DND-41 (cell line): Measurements from ENCODE around the gene MELK.
"Not testable (repeated sequence)": the region's sequence is repeated elsewhere in the genome, so short reads cannot be mapped to it uniquely, and the experiment has no call there.

Experiments
- ATAC-seq: fragments of 200-7000 bp; cut with Tn5 transposase; 3 replicates; pipeline ENCODE4 v1.9.1; 2021; ENCODE audit warnings: low read depth; ENCODE audit not compliant: insufficient read depth
- DNase-seq: peaks from one replicate; pipeline ENCODE4 v3.0.0-alpha.2; 2020
- H2AFZ ChIP-seq: 2 replicates; pipeline ENCODE4 v1.6.0; 2012; ENCODE audit warnings: low read depth, low read length
- H3K27ac ChIP-seq: 2 replicates; pipeline ENCODE4 v1.5.1; 2012; ENCODE audit warnings: low read length, inconsistent platforms
- H3K27me3 ChIP-seq: fragments of 200-600 bp; sonication (generic); 2 replicates; pipeline ENCODE4 v1.6.0; 2012; ENCODE audit warnings: low read length, mild to moderate bottlenecking, inconsistent platforms; ENCODE audit not compliant: insufficient read depth, poor library complexity
- H3K36me3 ChIP-seq: 2 replicates; pipeline ENCODE4 v1.5.1; 2012; ENCODE audit warnings: low read length, inconsistent platforms; ENCODE audit not compliant: insufficient read depth
- H3K4me1 ChIP-seq: 2 replicates; pipeline ENCODE4 v1.5.1; 2012; ENCODE audit warnings: mild to moderate bottlenecking, low read length; ENCODE audit not compliant: insufficient read depth
- H3K4me2 ChIP-seq: 2 replicates; pipeline ENCODE4 v1.6.0; 2012; ENCODE audit warnings: mild to moderate bottlenecking, moderate library complexity, low read length, inconsistent platforms; ENCODE audit not compliant: insufficient read depth
- H3K4me3 ChIP-seq, 2 experiments: fragments of 200-600 bp in 1 of 2; shearing (Covaris generic) in 1 of 2; 2 replicates each; pipeline ENCODE4 v1.5.1; 2012 to 2016; ENCODE audit warnings: inconsistent platforms in 2 of 2, low read length in 2 of 2, mild to moderate bottlenecking in 2 of 2, low read depth in 1 of 2, moderate library complexity in 1 of 2
- H3K79me2 ChIP-seq: 2 replicates; pipeline ENCODE4 v1.6.0; 2012; ENCODE audit warnings: low read length, inconsistent platforms; ENCODE audit not compliant: insufficient read depth
- H3K9ac ChIP-seq: 2 replicates; pipeline ENCODE4 v1.6.0; 2012; ENCODE audit warnings: low read depth, mild to moderate bottlenecking, inconsistent platforms, low read length, moderate library complexity
- H3K9me3 ChIP-seq: 2 replicates; pipeline ENCODE4 v1.5.1; 2012; ENCODE audit warnings: low read length, moderate library complexity, mild to moderate bottlenecking, inconsistent platforms; ENCODE audit not compliant: insufficient read depth, severe bottlenecking
- H4K20me1 ChIP-seq: 2 replicates; pipeline ENCODE4 v1.6.0; 2012; ENCODE audit warnings: low read length; ENCODE audit not compliant: insufficient read depth
- CTCF ChIP-seq: IDR thresholded peaks from 2 replicates; pipeline ENCODE4 v1.5.1; 2012; ENCODE audit warnings: borderline replicate concordance, low read length, moderate library complexity, mild to moderate bottlenecking; ENCODE audit not compliant: poor library complexity, severe bottlenecking; ENCODE audit errors: extremely low read depth
- EZH2 ChIP-seq: IDR thresholded peaks from 3 replicates; pipeline ENCODE4 v1.6.1; 2012; ENCODE audit warnings: borderline replicate concordance, low read depth, mild to moderate bottlenecking, moderate library complexity, low read length, inconsistent platforms; ENCODE audit not compliant: severe bottlenecking

Gene MELK

GRCh38 chr9:36566813-36567221, 5.9 kb upstream of the MELK start:
- Histone ChIP-seq H3K27me3 (no peaks in the 10 kb centered on the region), H3K4me3 (no peak overlapping the region), H2AFZ (no peak overlapping the region), H3K4me2 (no peak overlapping the region), H3K9ac (no peak overlapping the region), H3K9me3 (no peaks in the 10 kb centered on the region), H3K79me2 (no peaks in the 10 kb centered on the region), H3K27ac (no peak overlapping the region), H3K36me3 (no peaks in the 10 kb centered on the region), H3K4me1 (no peaks in the 10 kb centered on the region), H4K20me1 (no peaks in the 10 kb centered on the region)
- ATAC-seq (no peak), DNase-seq (no peak)
- TF ChIP-seq EZH2 (no peak), CTCF (no peak)

- H4K20me1 ChIP-seq, ATAC-seq, H3K9me3 ChIP-seq, H3K36me3 ChIP-seq, H3K27ac ChIP-seq, H3K27me3 ChIP-seq, H3K4me3 ChIP-seq, H3K9ac ChIP-seq, DNase-seq, H3K4me1 ChIP-seq, H3K4me2 ChIP-seq, H2AFZ ChIP-seq: not testable (repeated sequence)
- H3K79me2 ChIP-seq, result peaks cover 14% of the 10 kb centered on the region
These were observed 4.0 kb upstream of the MELK start for GRCh38 chr9:36568681-36569080.

GRCh38 chr9:36571333-36571732, 1.4 kb upstream of the MELK start:
- no peak overlapping the region for H3K27ac ChIP-seq
- TF ChIP-seq CTCF, result no peak
- no peak for TF ChIP-seq EZH2
- no peak overlapping the region for H3K9ac ChIP-seq
- no peak overlapping the region for H3K4me2 ChIP-seq
- peak overlapping the region; percentile 33 for H2AFZ ChIP-seq
- ATAC-seq, result no peak
- peaks cover 17% of the 10 kb centered on the region; the same call in 1 of the 2 replicates for H3K36me3 ChIP-seq
- no peak overlapping the region for H3K4me3 ChIP-seq
- no peak for DNase-seq
- H3K9me3 ChIP-seq, result no peaks in the 10 kb centered on the region
- H4K20me1 ChIP-seq, result peaks cover 18% of the 10 kb centered on the region
- peaks cover 40% of the 10 kb centered on the region for H3K79me2 ChIP-seq
- H3K4me1 ChIP-seq, result peaks cover 33% of the 10 kb centered on the region
- H3K27me3 ChIP-seq, result no peaks in the 10 kb centered on the region

GRCh38 chr9:36574045-36574444, 1.4 kb downstream of the MELK start:
- peak overlapping the region; percentile 78 for H3K9ac ChIP-seq
- H4K20me1 ChIP-seq, result peaks cover 30% of the 10 kb centered on the region
- H3K79me2 ChIP-seq, result peaks cover 67% of the 10 kb centered on the region
- peaks cover 33% of the 10 kb centered on the region for H3K36me3 ChIP-seq
- not testable (repeated sequence) for DNase-seq, H2AFZ ChIP-seq, H3K27me3 ChIP-seq, H3K9me3 ChIP-seq, ATAC-seq
- H3K27ac ChIP-seq, result peak overlapping the region; percentile 78
- H3K4me3 ChIP-seq, result peak overlapping the region; percentile 70 to 89
- peak overlapping the region; percentile 76 for H3K4me2 ChIP-seq
- H3K4me1 ChIP-seq, result peaks cover 51% of the 10 kb centered on the region
